OCI-M2 (cell line): ENCODE results near the gene CEBPE.

ENCODE experiments used
- DNase-seq: peaks from one replicate; lab custom pipeline; 2025; ENCODE audit not compliant: unreplicated experiment; lab: John Stamatoyannopoulos, UW

The CEBPE gene

DNA sequence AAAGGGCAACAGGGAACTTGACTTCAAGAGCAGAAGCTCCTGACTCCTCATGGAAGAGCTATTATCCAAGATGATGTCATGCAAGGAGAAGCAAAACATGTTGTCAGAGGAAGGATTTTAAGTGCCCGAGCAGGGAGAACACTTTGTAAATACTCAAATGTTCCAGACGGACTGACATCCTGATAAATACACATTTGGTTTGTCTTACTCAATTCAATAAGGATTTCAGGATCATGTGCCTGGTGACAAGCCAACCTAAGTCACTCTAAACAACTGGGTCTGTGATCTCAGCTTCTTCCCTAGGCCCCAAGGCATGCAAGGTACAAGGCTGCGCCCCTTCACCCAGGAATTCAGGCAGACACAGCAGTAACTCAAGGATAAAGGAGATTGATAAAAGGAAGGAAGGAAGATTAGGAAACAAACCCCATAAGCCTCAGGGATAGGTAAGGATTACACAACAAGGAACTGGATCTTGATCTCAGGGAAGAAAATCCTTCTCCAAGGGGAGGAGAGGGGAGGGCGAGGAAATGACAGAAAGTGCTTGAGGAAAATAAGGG is 26.8 kb upstream of the CEBPE start:
- DNase-seq: no peak

DNA sequence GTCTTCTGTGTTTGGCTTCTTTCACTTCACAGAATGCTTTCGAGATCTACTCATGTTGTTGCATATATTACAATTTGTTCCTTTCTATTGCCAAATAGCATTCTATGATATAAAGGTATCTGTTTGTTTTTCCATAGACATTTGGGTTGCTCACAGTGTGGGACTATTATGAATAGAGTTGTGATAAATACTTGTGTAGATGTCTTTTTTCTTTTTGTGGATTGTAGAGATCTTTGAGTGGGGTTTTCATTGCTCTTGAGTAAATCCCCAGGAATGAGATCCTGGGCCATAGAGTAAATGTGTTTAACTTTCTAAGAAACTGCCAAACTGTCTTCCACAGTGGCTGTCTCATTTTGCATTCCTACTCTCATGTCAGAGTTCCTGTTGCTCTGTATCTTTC is 24.9 kb upstream of the CEBPE start:
- DNase-seq: no peak

DNA sequence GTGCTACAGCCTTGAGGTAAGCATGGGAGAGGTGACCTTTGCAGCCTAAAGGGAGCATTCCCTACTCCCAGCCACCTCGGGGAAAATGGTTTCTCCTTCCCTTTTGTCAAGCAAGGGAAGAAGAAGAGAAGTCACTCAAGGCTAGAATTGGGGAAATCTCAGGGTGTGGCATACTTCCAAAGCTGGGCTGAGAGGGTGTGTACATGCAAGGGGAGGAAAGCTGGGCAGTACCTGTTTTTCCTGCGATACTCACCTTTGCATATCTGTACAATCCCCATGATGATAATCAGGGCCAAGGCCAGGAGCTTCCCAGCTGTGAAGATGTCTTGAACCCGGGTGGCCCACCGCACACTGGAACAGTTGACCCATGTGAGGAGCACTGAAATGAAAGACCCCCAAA is 23.8 kb upstream of the CEBPE start:
- DNase-seq: no peak

DNA sequence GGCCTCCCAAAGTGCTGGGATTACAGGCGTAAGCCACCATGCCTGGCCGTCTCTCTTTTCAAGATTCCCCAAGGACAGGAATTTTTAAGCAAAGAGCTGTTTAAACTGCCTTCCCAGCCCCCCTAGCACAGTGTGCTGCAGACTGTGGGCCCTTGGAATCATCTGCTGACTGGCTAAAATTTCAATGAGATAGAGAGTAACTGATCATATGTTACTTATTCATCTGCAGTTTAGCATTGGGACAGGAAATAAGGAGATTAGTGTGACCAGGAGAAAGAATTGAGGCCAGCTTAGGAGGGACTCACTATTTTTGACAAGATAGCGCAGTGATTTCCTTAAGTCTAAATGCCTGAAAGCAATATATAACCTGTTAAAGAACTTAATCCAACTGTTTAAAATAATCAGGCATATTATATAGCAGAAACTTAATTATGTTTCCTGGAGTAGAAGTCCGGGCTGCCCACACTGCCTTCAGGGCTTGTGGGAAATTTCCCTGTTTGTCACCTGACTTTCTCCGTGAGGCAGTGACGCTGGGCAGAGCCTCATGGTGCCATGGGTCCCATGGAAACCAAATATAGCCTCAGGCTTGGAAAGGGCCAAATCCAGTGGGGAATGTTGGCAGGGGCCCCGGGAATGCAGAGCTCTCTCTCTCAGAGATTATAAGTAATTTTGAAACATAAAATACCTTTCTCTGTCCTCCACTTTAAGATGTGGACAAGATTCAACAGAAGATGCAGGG is 22.8 kb upstream of the CEBPE start:
- DNase-seq: no peak

DNA sequence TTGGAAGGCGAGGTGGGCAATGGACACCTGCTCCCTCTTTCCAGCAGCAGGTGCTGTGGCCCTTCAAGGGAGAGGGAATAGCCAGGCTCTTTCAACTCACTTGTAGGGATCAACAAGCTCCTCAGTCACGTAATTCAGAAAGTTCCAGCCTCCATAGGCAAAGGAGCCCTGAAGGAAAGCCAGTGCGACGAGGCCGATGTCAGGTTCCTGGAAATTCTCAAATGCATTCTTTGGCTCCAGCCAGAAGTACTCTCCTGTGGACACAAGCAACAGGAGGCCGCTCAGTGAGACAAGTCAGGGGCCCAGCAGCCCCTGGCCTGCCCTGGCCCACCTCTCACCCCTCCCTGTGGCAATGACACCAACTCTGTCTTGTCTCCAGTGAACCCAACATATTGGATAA is 21.3 kb upstream of the CEBPE start:
- no peak for DNase-seq

DNA sequence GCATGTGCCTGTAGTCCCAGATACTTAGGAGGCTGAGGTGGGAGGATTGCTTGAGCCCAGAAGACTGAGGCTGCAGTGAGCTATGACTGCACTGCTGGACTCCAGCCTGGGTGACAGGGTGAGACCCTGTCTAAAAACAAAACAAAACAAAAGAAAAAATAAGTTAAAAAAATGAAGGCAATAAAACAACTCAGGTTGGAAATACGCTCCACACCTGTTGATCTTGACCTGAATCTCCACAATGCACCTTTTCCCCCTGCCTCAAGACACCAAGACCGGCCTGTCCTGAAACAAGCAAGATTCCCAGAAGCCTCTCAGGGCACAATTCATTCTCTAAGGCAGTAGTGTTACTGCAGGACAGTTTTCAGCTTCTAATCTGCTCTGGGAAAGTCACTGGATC is 20.8 kb upstream of the CEBPE start:
- no peak for DNase-seq

DNA sequence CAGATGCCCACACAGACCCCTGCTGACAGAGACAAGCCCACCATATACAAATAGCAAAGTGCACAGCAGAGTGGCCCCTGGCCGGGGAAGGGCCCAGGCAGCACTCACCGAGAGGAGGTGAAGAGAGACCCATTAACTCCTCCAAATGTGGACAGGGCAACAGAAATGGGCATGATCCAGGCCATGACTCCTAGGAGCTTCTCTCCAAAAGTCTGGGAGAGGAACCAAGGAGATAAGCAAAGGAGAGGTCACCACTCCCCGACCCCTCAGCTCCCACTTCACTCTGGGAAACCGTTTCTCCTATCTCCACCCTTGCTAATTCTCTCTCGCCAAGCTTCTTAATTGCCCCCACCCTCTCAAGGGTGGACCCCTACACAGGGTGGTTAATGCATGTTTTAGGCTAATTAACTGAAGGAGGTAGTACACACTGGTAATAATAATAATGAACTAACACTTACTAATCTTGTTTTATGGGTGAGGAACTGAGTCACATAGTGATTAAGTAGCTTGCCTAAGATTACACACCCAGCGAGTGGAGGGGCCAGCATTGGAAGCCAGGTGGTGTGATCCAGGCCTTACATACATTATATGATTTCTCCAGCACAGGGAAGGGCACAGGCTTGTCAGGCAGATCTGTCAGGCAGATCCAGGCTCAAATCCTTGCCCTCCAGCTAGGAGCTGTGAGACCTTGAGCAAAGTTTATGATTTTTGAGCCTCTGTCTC is 18.9 kb upstream of the CEBPE start:
- DNase-seq: no peak

DNA sequence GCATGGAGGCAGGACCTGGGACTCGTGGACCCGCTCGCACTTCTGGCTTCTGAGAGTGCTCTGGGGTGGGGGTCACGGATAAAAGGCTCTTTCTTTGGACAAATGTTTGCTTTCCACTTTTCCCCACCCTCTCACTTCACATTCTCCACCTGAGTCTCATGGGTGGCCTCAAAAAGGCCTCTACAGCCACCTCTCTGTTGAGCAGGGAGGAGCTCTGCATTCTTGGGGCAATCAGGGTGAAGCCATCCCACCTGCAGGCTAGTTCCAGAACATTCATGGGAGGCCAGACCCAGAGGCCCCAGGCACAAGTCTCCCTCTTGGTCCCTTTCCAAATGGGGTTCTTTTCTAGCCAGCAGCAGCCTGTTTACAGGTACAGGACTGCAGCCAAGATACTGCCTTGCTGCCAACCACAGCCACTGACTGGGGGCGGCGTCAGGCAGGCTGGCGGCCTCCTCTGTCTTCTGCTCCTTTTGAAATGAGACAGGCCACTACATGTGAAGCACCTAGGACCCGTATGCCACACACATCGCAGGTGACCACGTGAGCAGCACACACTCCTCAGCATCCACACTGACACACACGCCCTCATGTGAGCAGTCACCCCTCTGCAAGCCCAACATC is 18.2 kb upstream of the CEBPE start:
- no peak for DNase-seq

DNA sequence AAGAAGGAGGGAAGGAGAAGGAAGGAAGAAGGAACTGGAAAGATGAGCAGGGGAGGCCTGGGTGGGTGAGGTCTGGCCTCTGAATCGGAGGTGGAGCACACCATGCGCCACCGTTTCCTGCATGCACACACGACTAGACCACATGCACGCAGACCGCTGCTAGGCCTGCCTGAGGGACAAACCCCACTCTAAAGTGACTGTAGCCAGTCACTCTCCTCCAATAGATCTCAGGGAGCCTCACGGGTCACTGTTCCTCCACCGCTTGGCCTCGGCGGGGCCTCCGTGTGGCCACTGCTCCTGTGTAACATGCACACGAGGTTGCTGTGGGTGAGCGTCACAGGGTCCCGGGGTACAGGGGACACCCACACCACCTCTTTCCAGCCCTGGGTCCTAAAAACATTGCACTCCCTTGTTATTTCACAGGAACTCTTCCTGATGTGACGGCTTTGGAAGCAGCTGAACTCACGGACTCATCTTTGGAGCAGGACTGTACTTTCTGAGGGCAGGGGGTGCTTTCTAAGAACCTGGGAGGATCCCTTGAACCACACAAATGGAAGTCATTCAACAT is 17.6 kb upstream of the CEBPE start:
- DNase-seq: no peak

DNA sequence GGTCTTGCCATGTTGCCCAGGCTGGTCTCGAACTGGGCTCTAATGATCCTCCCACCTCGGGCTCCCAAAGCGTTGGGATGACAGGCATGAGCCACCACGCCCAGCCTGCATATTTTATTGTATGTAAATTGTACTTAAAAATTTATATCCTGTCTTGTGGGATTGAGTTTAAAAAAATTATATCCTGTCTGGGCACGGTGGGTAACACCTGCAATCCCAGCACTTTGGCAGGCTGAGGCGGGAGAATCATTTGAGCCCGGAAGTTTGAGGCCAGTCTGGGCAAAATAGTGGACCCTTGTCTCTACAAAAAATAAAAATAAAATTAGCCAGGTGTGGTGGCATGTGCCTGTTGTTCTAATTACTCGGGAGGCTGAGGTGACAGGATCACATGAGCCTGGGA is 13.9 kb upstream of the CEBPE start:
- no peak for DNase-seq

DNA sequence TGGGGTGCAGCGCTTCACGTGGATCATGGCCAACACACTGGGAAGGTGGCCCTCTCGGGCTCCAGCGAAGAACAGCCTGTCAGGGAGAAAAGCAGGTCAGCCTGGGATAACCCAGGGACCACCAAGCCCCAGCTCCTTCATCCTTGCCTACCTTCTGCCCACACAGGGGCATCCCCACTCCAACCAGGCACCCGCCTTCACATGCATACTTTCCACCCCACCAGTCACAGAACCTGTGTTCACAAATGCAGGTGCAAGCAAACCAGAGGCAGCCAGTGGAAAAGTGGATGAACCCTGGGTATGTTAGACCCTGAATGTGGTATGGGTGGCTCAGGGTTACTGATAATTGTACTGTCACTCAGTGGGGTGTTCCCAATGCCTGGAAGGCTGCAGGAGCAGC is 12.4 kb upstream of the CEBPE start:
- DNase-seq: no peak

DNA sequence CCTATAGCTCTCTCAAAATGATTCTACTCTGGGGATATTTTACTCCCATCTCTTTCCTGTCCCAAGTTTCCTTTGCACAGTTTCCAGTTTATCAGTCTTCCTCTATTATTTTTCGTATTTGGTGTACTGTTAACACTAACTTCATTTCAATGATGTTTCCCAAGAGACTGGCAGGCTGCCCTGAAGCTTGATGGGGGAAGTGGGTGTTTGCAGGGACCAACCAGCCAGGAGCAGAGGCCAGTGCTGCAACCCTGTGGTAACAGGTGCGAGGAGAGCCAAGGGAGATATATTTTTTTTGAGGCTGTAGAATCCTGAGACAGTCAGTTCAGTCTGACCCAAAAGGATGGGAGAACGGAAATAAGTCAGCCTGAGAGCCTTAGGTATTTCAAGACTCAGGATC is 11.8 kb upstream of the CEBPE start:
- no peak for DNase-seq

DNA sequence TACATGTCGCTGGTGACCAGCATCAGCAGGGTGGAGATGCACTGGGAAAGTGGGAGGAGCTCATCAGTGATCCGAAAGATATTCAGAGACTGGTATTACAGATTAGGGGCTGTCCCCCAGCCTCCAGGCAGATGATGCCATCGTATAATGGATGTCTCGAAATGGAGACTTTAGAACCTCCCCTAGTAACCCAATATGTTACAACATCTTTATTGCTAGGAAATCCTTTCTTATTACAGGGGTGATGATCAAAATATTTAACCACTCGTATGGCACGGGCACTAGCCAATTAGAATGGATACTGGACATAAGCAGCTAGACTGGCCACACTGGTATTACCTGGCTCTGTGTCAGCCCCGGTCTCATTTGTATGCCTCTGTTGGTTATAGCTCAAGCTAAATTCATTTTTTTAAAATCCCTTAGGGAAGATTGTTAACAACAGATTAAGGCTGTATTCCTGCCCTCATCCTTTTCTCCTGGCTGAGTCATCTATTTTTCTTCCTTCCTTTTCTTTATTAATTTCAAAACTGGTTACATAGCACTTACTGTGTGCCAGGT is 10.8 kb upstream of the CEBPE start:
- DNase-seq: no peak

DNA sequence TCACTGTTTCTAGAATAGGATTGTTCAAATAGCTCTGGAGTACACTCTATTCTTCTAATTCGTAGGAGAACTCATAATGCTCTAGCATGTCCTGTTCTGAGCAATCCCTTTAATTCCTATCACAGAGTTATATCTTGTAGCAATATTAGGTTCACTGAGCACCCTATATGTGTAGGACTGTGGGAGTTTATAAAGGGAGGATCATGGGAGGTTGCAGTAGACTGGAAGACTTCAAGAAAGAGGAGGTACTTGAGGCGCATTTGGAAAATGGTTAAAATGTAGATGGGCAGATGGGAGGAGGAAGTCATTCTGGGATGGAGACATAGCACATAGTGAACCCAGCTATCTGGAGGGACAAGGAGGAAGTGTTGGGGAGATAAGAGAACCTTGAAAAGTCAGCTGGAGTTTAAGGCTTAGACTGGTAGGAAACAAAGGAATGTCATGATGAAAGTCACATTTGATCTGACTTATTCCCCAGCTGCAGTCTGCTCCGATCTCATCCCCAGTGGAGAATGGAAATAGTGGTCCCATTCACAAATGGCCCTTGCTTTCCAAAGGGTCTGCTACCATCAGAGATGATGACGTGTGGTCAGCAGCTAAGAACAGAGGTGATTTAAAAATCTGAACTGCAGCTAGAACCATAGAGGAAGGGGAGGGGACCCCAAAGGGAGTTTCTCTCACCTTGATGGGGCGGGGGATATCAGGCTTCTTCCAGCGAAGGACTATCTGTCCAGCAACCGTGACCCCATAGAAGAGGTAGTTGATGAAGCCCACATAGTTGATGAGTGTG is 10.1 kb upstream of the CEBPE start:
- no peak for DNase-seq

DNA sequence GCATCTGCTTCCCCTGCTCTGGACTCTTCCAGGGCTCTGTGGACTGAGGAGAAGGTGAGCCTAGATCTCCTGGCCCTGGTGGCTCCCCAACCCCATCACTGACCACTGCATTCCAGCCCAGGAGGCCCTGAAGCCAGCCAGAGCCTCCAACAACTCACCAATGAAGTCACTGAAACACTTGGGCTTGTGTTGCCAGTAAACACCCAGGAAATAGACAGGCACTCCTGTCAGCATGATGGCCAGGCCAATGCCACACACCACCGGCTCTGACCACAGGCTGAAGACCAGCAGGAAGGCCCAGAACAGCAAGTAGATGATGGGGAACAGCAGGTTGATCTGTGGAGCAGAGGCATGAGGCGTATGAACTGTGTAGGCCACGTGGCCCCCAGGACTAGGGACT is 8.8 kb upstream of the CEBPE start:
- no peak for DNase-seq

DNA sequence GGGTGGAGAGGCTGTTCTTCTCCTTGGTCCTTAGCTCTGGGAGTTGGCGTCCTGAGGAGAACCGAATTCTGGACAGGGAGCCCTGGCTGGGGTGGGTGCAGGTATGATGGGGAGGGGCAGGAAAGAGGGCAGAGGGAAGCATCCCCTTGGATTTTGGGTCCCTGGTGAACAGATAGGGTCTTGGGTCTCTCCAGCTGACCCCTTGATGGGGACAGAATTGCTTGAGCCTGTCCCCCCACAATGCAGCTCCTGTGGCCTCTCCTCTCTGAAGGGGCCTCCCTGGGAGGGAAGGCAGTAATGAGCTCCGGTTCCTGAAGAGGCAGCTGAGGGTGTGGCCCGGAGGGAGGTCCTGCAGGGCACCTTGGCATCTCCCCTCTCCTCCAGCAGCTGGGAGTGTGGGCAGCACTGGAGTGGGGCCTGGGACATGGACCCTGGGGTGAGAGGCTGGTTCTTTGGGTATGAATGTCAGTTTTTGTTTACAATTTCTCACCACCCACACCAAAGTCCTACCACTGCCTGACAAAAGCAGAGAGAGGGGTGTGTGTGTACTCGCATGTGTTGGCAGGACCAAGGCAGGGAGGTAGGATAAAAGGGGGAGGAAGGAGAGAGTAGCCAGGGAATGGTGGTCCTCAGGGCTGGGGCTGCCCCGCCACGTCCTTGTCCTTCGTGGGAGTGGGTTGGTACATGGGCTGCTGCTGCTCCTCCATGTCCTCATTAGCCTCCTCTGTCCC is 7.7 kb upstream of the CEBPE start:
- no peak for DNase-seq

DNA sequence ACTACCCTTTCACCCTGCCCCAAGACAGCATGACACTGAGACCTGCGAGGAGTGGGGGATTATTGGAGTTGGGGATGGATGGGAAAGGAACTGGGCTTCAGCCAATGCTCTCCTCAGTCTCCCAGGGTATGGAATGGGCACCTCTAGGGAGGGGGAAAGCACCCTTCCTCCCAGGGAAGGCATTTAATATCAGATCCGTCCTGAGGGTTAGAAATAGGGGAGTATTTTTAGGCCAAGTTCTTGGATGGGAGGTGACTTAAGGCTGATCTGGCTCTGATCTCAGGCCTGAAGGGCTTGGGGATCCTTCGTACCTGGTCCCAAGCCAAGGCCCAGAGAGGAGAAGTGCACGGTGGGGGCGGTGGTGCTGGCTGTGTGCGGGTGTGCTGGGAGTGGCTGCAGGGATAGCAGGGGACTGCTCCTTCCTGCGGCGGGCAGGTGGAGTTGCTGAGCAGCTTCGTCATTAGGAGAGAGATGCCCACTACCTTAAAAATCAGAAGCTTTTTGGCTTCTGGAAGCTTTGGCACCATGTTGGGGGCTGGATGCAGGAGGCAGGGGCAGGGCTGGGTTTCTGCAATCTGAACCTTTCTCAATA is 7.0 kb upstream of the CEBPE start:
- no peak for DNase-seq

DNA sequence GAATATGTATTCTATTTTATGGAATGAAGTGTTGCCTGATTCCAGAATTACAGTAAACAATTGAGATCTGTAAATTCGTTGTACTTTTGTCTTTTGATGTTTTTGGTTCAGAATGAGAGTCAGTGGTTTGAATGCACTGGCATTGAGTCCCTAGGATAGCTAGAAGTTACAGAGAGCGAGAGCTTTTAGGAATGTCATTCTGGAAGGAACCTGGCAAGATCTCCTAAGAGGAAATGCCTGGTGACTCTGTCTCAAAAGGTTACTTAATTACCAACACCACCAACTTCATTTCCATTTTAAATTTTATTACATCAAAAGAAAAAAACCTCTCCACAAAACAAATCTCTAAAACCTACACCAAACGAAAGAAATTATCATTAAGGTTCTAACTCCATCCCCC is 6.0 kb upstream of the CEBPE start:
- DNase-seq: no peak

DNA sequence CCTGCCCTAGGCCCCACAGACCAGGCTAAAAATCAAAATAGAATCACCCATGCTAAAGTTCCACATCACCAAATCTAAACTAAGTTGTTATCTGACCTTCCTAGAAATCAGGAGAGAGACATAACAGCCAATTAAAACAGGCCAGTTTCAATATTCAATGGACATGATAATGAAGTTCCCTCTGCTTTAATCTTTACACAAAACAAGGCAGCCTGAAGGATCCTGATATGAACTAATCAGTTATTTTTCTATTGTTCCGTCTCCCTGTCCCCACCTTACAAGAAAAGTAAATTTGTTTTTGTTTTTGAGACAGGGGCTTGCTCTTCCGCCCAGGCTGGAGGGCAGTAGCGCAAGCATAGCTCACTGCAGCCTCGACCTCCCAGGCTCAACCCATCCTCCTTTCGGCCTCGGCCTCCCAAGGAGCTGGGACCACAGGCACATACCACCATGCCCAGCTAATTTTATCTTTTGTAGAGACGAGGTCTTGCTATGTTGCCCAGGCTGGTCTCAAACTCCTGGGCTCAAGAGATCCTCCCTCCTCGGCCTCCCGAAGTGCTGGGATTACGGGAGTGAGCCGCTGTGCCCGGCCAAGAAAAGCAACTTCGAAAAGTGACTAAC is 5.4 kb upstream of the CEBPE start:
- DNase-seq: no peak
